Activated CD8-positive, alpha-beta memory T cell treated with anti-CD3 and anti-CD28 coated beads for 4 hours (primary cell): ENCODE results near the gene IL22RA2.
"Not testable (repeated sequence)": the region's sequence is repeated elsewhere in the genome, so short reads cannot be mapped to it uniquely, and the experiment has no call there.

Source experiments
- DNase-seq, 2 donors: peaks; one replicate each; pipeline ENCODE4 v3.0.0-alpha.2; 2020; ENCODE audit warnings: low read depth in 2 of 2

Gene IL22RA2

GRCh38 chr6:137123078-137123477 is 50.4 kb downstream of the IL22RA2 start:
- no peak for DNase-seq

- no peak for DNase-seq
Measured at GRCh38 chr6:137122612-137123011, 50.8 kb downstream of the IL22RA2 start.

- DNase-seq, result no peak
Measured at GRCh38 chr6:137121401-137121997, 51.9 kb downstream of the IL22RA2 start.

GRCh38 chr6:137120748-137121147 is 52.7 kb downstream of the IL22RA2 start:
- DNase-seq, result no peak

- DNase-seq, result no peak
Measured at GRCh38 chr6:137119196-137120104, 54.0 kb downstream of the IL22RA2 start.

GRCh38 chr6:137117581-137117980 is 55.9 kb downstream of the IL22RA2 start:
- no peak for DNase-seq

GRCh38 chr6:137116807-137117206 is 56.6 kb downstream of the IL22RA2 start:
- no peak for DNase-seq

- DNase-seq, result no peak
Measured at GRCh38 chr6:137115658-137116057, 57.8 kb downstream of the IL22RA2 start.

- no peak for DNase-seq
Measured at GRCh38 chr6:137112067-137112355, 61.4 kb downstream of the IL22RA2 start.

- no peak for DNase-seq
Measured at GRCh38 chr6:137111296-137112066, 62.0 kb downstream of the IL22RA2 start.

GRCh38 chr6:137107767-137108105 is 65.7 kb downstream of the IL22RA2 start:
- no peak for DNase-seq

GRCh38 chr6:137107047-137107766 is 66.2 kb downstream of the IL22RA2 start:
- DNase-seq, result not testable (repeated sequence)

- DNase-seq, result no peak
Measured at GRCh38 chr6:137106183-137106582, 67.3 kb downstream of the IL22RA2 start.

GRCh38 chr6:137105375-137105774 is 68.1 kb downstream of the IL22RA2 start:
- no peak for DNase-seq

GRCh38 chr6:137104926-137105325 is 68.5 kb downstream of the IL22RA2 start:
- DNase-seq, result no peak

GRCh38 chr6:137102851-137103492 is 70.5 kb downstream of the IL22RA2 start:
- DNase-seq, result no peak

- DNase-seq, result no peak
Measured at GRCh38 chr6:137102050-137102848, 71.2 kb downstream of the IL22RA2 start.

GRCh38 chr6:137099689-137100403 is 73.6 kb downstream of the IL22RA2 start:
- DNase-seq, result no peak

- no peak for DNase-seq
Measured at GRCh38 chr6:137097526-137097925, 75.9 kb downstream of the IL22RA2 start.

GRCh38 chr6:137097057-137097456 is 76.4 kb downstream of the IL22RA2 start:
- no peak for DNase-seq
